ENCODE results near the gene GMDS. TPM values are rescaled to one million over a fixed set of nuclear protein-coding genes. Genes with fewer than 3 reads are reported as not detected.

Gene GMDS
- total and polyA plus RNA-seq, 2 of the 4 experiments (the other 2 are of a cell fraction), result 7.3 to 21.9 TPM

DNA sequence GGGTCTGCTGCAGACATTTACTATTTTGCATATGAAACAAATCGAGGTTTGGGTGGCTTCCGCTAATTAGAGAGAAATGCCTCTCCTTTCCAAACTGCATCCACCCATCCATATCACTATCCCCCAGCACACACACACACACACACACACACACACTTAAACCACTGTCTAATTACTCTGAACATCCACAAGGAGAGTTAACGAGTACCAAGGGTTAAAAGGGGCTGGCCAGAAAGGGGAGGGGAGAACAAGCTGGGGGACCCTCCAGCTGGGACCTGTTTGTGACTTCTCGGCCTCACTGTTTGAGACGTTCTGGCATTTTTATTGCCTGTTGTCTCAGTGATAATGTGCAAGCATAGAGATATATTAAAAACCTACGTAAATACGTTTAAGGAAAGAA lies 374.5 kb downstream of the GMDS start:
- ATAC-seq (ENCODE audit: low read depth), result no peak
- no TSS peak for BruUV-seq (replicated peaks)
- POLR2A ChIA-PET (ENCODE audit: unreplicated experiment), result no interaction called here
- no peak overlapping the region for H3K4ac ChIP-seq (ENCODE audit: low read depth, low read length)
- no peak overlapping the region for H2AFZ ChIP-seq (replicated peaks; ENCODE audit: low read length, poor library complexity)
- dilution Hi-C loops (cut with HindIII; ENCODE audit: low sequenced_read_pairs, unreplicated experiment) (no loop called here), in situ Hi-C loops (cut with MboI; ENCODE audit: low sequenced_read_pairs) (no loop called here), intact Hi-C loops (cut with micrococcal nuclease) (loop anchor here (5.0 kb wide), 1 partner anchor 259 kb away; no protein-coding TSS in a partner anchor)
- H3K27me3 ChIP-seq (ENCODE audit: control insufficient read depth, insufficient read depth, low read length), result no peaks in the 10 kb centered on the region
- H4K20me1 ChIP-seq (ENCODE audit: insufficient read depth, low read length), result no peaks in the 10 kb centered on the region
- no peak overlapping the region for H3K27ac ChIP-seq (ENCODE audit: insufficient read depth, low read length)
- H4K5ac ChIP-seq (ENCODE audit: low read depth, low read length), result no peak overlapping the region
- no peaks in the 10 kb centered on the region for H3K36me3 ChIP-seq (ENCODE audit: control insufficient read depth, insufficient read depth, low read length)
- no peaks in the 10 kb centered on the region for H3K79me1 ChIP-seq (ENCODE audit: low read depth in 1 of 2, low read length in 2 of 2)
- H2BK120ac ChIP-seq (ENCODE audit: low read depth, low read length), result no peak overlapping the region
- no peak overlapping the region for H2BK15ac ChIP-seq (ENCODE audit: low read depth, low read length)
- H3K56ac ChIP-seq (ENCODE audit: extremely low read depth, insufficient read depth, low read length), result no peak overlapping the region
- no peak overlapping the region for H2BK5ac ChIP-seq (ENCODE audit: low read depth, low read length, poor library complexity, severe bottlenecking)
- no peak overlapping the region for H2AK5ac ChIP-seq (ENCODE audit: low read depth, low read length)
- no peak overlapping the region for H4K8ac ChIP-seq (ENCODE audit: low read depth in 2 of 2, low read length in 2 of 2)
- H3K4me1 ChIP-seq (ENCODE audit: control insufficient read depth, insufficient read depth, low read length), result peaks cover 4% of the 10 kb centered on the region
- no peak overlapping the region for H3K18ac ChIP-seq (ENCODE audit: low read depth, low read length)
- CTCF ChIA-PET, result no interaction called here
- WGBS, 2 experiments (ENCODE audit: extremely low coverage in 2 of 2, insufficient read length in 1 of 2), result 92% methylated on average over 2 of the region's 7 CpGs; no CpG with 5 or more reads in 1 of the 2 experiments
- no peaks in the 10 kb centered on the region for H3K9me3 ChIP-seq (ENCODE audit: control insufficient read depth, insufficient read depth, low read length)
- H3K14ac ChIP-seq (replicated peaks; ENCODE audit: low read depth, low read length), result no peak overlapping the region
- DNase-seq, result no peak
- H3K9ac ChIP-seq (ENCODE audit: low read depth, low read length), result no peak overlapping the region
- no peak overlapping the region for H3K4me3 ChIP-seq (ENCODE audit: insufficient read depth, low read depth, low read length)
- TF ChIP-seq MXI1 (IDR thresholded peaks at IDR 0.05; ENCODE audit: borderline replicate concordance, low read depth, low read length), result no peak
- TF ChIP-seq NFE2L2 (IDR thresholded peaks at IDR 0.05; ENCODE audit: low read depth, low read length), result no peak
- no peak for TF ChIP-seq MAZ (IDR thresholded peaks at IDR 0.05; ENCODE audit: borderline replicate concordance, low read depth, low read length)
- TF ChIP-seq, protein P1, sequence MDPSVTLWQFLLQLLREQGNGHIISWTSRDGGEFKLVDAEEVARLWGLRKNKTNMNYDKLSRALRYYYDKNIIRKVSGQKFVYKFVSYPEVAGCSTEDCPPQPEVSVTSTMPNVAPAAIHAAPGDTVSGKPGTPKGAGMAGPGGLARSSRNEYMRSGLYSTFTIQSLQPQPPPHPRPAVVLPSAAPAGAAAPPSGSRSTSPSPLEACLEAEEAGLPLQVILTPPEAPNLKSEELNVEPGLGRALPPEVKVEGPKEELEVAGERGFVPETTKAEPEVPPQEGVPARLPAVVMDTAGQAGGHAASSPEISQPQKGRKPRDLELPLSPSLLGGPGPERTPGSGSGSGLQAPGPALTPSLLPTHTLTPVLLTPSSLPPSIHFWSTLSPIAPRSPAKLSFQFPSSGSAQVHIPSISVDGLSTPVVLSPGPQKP (IDR thresholded peaks at IDR 0.05; ENCODE audit: borderline replicate concordance, low read depth, low read length), result no peak
- TF ChIP-seq, protein P2, sequence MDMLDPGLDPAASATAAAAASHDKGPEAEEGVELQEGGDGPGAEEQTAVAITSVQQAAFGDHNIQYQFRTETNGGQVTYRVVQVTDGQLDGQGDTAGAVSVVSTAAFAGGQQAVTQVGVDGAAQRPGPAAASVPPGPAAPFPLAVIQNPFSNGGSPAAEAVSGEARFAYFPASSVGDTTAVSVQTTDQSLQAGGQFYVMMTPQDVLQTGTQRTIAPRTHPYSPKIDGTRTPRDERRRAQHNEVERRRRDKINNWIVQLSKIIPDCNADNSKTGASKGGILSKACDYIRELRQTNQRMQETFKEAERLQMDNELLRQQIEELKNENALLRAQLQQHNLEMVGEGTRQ (IDR thresholded peaks at IDR 0.05; ENCODE audit: low read depth, low read length), result no peak
- TF ChIP-seq RCOR1 (IDR thresholded peaks at IDR 0.05; ENCODE audit: insufficient replicate concordance, low read length), result no peak
- no peak for TF ChIP-seq RAD21 (IDR thresholded peaks at IDR 0.05; ENCODE audit: low read length)
- no peak for TF ChIP-seq FOS (IDR thresholded peaks at IDR 0.05; ENCODE audit: low read depth, low read length)
- TF ChIP-seq CHD1 (IDR thresholded peaks at IDR 0.05; ENCODE audit: low read depth, low read length), result no peak
- TF ChIP-seq BHLHE40 (IDR thresholded peaks at IDR 0.05; ENCODE audit: low read depth, low read length), result no peak
- TF ChIP-seq RFX5 (IDR thresholded peaks at IDR 0.05; ENCODE audit: low read depth, low read length), result no peak
- no peak for TF ChIP-seq SMC3 (IDR thresholded peaks at IDR 0.05; ENCODE audit: low read depth, low read length)
- TF ChIP-seq CEBPB (IDR thresholded peaks at IDR 0.05; ENCODE audit: low read depth, low read length), result no peak
- no peak for TF ChIP-seq POLR2A (IDR thresholded peaks at IDR 0.05; ENCODE audit: low read depth, low read length)
- TF ChIP-seq, protein P3, sequence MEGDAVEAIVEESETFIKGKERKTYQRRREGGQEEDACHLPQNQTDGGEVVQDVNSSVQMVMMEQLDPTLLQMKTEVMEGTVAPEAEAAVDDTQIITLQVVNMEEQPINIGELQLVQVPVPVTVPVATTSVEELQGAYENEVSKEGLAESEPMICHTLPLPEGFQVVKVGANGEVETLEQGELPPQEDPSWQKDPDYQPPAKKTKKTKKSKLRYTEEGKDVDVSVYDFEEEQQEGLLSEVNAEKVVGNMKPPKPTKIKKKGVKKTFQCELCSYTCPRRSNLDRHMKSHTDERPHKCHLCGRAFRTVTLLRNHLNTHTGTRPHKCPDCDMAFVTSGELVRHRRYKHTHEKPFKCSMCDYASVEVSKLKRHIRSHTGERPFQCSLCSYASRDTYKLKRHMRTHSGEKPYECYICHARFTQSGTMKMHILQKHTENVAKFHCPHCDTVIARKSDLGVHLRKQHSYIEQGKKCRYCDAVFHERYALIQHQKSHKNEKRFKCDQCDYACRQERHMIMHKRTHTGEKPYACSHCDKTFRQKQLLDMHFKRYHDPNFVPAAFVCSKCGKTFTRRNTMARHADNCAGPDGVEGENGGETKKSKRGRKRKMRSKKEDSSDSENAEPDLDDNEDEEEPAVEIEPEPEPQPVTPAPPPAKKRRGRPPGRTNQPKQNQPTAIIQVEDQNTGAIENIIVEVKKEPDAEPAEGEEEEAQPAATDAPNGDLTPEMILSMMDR (conservative IDR thresholded peaks at IDR 0.05; ENCODE audit: low read depth, low read length), result no peak
- TF ChIP-seq MAFK (IDR thresholded peaks at IDR 0.05; ENCODE audit: low read depth, low read length), result no peak
- H2AK9ac ChIP-seq (replicated peaks; ENCODE audit: low read depth, low read length, poor library complexity), result no peak overlapping the region
- no peak overlapping the region for H3K4me2 ChIP-seq (ENCODE audit: low read depth, low read length)
- no peak overlapping the region for H3K23ac ChIP-seq (ENCODE audit: low read depth, low read length)
- H3K9me1 ChIP-seq (ENCODE audit: insufficient read depth, low read length), result no peaks in the 10 kb centered on the region
- H4K91ac ChIP-seq (ENCODE audit: insufficient read depth, low read depth, low read length), result no peak overlapping the region
- H2BK20ac ChIP-seq (ENCODE audit: low read depth, low read length), result no peak overlapping the region
